ENCODE results near the gene SERPIND1. TPM values are rescaled to one million over a fixed set of nuclear protein-coding genes. Genes with fewer than 3 reads are reported as not detected.

SERPIND1 gene
- not detected in 2 replicates for total RNA-seq (2014; rRNA removed; shearing (Covaris generic))
- polyA plus RNA-seq (2016; fragmentation: Nextera tagmentation; extraction: Ambion mirVana), result not detected in 2 replicates
- long read RNA-seq, result 0 reads

GRCh38 chr22:20773793-20774212, at the start of gene SERPIND1:
Gene SERPIND1, plus strand, starts transcription at chr22:20774113. Its CDS starts 5,200 bp downstream, at chr22:20779313.
- no peak within 1 kb of the TSS for H3K4me3 Mint-ChIP-seq
- no peaks in the 10 kb centered on the region for H3K9me2 ChIP-seq (ENCODE audit: insufficient read depth)
- H3K36me3 ChIP-seq (ENCODE audit: insufficient read depth), result no peaks in the 10 kb centered on the region
- no peak within 1 kb of the TSS for H3K27ac ChIP-seq (ENCODE audit: low read depth)
- DNase-seq (ENCODE audit: low spot score) (no peak), ATAC-seq (no peak)
- H3K4me1 Mint-ChIP-seq, result peaks cover 8% of the 10 kb centered on the region; the same call in 2 of the 3 replicates
- H3F3A ChIP-seq (replicated peaks; ENCODE audit: low read depth), result no peaks in the 10 kb centered on the region
- no peaks in the 10 kb centered on the region for H4K20me1 ChIP-seq (replicated peaks; ENCODE audit: insufficient read depth)
- no peak within 1 kb of the TSS for H3K4me3 ChIP-seq
- H2AFZ ChIP-seq, result no peak within 1 kb of the TSS
- H3K36me3 Mint-ChIP-seq (ENCODE audit: low read depth), result no peaks in the 10 kb centered on the region; the same call in 2 of the 3 replicates
- no peaks in the 10 kb centered on the region for H3K27me3 ChIP-seq (ENCODE audit: insufficient read depth)
- no peaks in the 10 kb centered on the region for H3K9me3 Mint-ChIP-seq
- H3K4me1 ChIP-seq (ENCODE audit: insufficient read depth), result no peaks in the 10 kb centered on the region
- no peaks in the 10 kb centered on the region for H3K79me2 ChIP-seq (replicated peaks; ENCODE audit: insufficient read depth)
- TF ChIP-seq STAT1 (IDR thresholded peaks at IDR 0.05; ENCODE audit: unreplicated experiment) (no peak), REST (IDR thresholded peaks at IDR 0.05; ENCODE audit: unreplicated experiment) (no peak), ZNF331 (CRISPR knock-in tag; IDR thresholded peaks at IDR 0.05; ENCODE audit: low read depth) (no peak), EZH2 (IDR thresholded peaks at IDR 0.05; ENCODE audit: low read depth, unreplicated experiment) (no peak), JUNB (IDR thresholded peaks at IDR 0.05; ENCODE audit: unreplicated experiment) (no peak), ZNF462 (CRISPR knock-in tag; IDR thresholded peaks at IDR 0.05) (no peak), POLR2AphosphoS5 (IDR thresholded peaks at IDR 0.05; ENCODE audit: low read depth) (no peak), CTCF (conservative IDR thresholded peaks at IDR 0.05; ENCODE audit: low read depth in 2 of 2) (no peak), EZH2phosphoT487 (IDR thresholded peaks at IDR 0.05; ENCODE audit: unreplicated experiment) (no peak), ETS1 (IDR thresholded peaks at IDR 0.05) (no peak), NANOG (IDR thresholded peaks at IDR 0.05; ENCODE audit: borderline replicate concordance) (no peak), ZNF114 (CRISPR knock-in tag; IDR thresholded peaks at IDR 0.05) (no peak), CREB1 (CRISPR knock-in tag; IDR thresholded peaks at IDR 0.05; ENCODE audit: low read depth) (no peak)
- peaks cover 6% of the 10 kb centered on the region for H3K27me3 Mint-ChIP-seq (ENCODE audit: insufficient read depth, low read depth, poor library complexity)
- no peak within 1 kb of the TSS for H3K27ac Mint-ChIP-seq
- no peak within 1 kb of the TSS for H3K4me2 ChIP-seq

Measured in GM23338 (cell line).